ENCODE results near the gene MT1G.
"Not testable (repeated sequence)": the region's sequence is repeated elsewhere in the genome, so short reads cannot be mapped to it uniquely, and the experiment has no call there.

The MT1G gene

GRCh38 chr16:56628486-56629350 lies 39.1 kb downstream of the MT1G start:
- no peak for TF ChIP-seq CTCF (conservative IDR thresholded peaks at IDR 0.05; ENCODE audit: low read depth, low read length)
- no peak overlapping the region for H3K4me3 ChIP-seq (ENCODE audit: low read length)
- DNase-seq (ENCODE audit: low read depth): no peak

GRCh38 chr16:56626685-56627084 lies 41.2 kb downstream of the MT1G start:
- no peak for DNase-seq (ENCODE audit: low read depth)
- peak overlapping the region; percentile 68 for H3K4me3 ChIP-seq (ENCODE audit: low read length)
- TF ChIP-seq CTCF (conservative IDR thresholded peaks at IDR 0.05; ENCODE audit: low read depth, low read length): no peak

GRCh38 chr16:56625943-56626654 lies 41.8 kb downstream of the MT1G start:
- H3K4me3 ChIP-seq (ENCODE audit: low read length): peak overlapping the region; percentile 68
- DNase-seq (ENCODE audit: low read depth): no peak
- TF ChIP-seq CTCF (conservative IDR thresholded peaks at IDR 0.05; ENCODE audit: low read depth, low read length): no peak

- DNase-seq (ENCODE audit: low read depth): no peak
- H3K4me3 ChIP-seq (ENCODE audit: low read length): peak within 1 kb of the TSS; percentile 68
- TF ChIP-seq CTCF (conservative IDR thresholded peaks at IDR 0.05; ENCODE audit: low read depth, low read length): no peak
Measured at GRCh38 chr16:56625140-56625942, 42.5 kb downstream of the MT1G start, which contains the start of gene MT1E. Gene MT1E (plus strand): TSS chr16:56625781. CDS start chr16:56625852, 71 bp downstream.

GRCh38 chr16:56623637-56624036 lies 44.2 kb downstream of the MT1G start:
- DNase-seq (ENCODE audit: low read depth): no peak
- TF ChIP-seq CTCF (conservative IDR thresholded peaks at IDR 0.05; ENCODE audit: low read depth, low read length): no peak
- H3K4me3 ChIP-seq (ENCODE audit: low read length): no peak overlapping the region

- not testable (repeated sequence) for H3K4me3 ChIP-seq (ENCODE audit: low read length); DNase-seq (ENCODE audit: low read depth)
Measured at GRCh38 chr16:56623184-56623583, 44.7 kb downstream of the MT1G start.

GRCh38 chr16:56621665-56622445 lies 46.0 kb downstream of the MT1G start:
- not testable (repeated sequence) for H3K4me3 ChIP-seq (ENCODE audit: low read length); DNase-seq (ENCODE audit: low read depth)

All from retinal pigment epithelial cell (primary cell).